H9 (cell line): ENCODE measurements around the gene FHIT. TPM values are rescaled to one million over a fixed set of nuclear protein-coding genes. Genes with fewer than 3 reads are reported as not detected.

ENCODE experiments used
- DNase-seq: peaks from one replicate; pipeline ENCODE4 v3.0.0-alpha.2; 2017
- H2AFZ ChIP-seq: one replicate; pipeline ENCODE4 v1.6.1; 2013; ENCODE audit warnings: mild to moderate bottlenecking, low read length, control low read depth, moderate library complexity
- H2AK5ac ChIP-seq: 2 replicates; pipeline ENCODE4 v1.6.1; 2013; ENCODE audit warnings: low read length, control low read depth, mixed read lengths; ENCODE audit not compliant: insufficient read length
- H2BK120ac ChIP-seq: one replicate; pipeline ENCODE4 v1.6.1; 2013; ENCODE audit warnings: low read depth, mild to moderate bottlenecking, low read length, control low read depth, inconsistent platforms; ENCODE audit not compliant: poor library complexity, severe bottlenecking
- H2BK12ac ChIP-seq: 2 replicates; pipeline ENCODE4 v1.6.1; 2013; ENCODE audit warnings: low read length, control low read depth, mixed read lengths, low read depth; ENCODE audit not compliant: insufficient read length
- H2BK15ac ChIP-seq: 2 replicates; pipeline ENCODE4 v1.6.1; 2013; ENCODE audit warnings: low read depth, low read length, control low read depth
- H2BK20ac ChIP-seq: one replicate; pipeline ENCODE4 v1.6.1; 2013; ENCODE audit warnings: low read depth, mild to moderate bottlenecking, low read length, control low read depth, inconsistent platforms; ENCODE audit not compliant: poor library complexity, severe bottlenecking
- H2BK5ac ChIP-seq: 2 replicates; pipeline ENCODE4 v1.6.1; 2013; ENCODE audit warnings: low read length, control low read depth, mixed read lengths; ENCODE audit not compliant: insufficient read length
- H3K14ac ChIP-seq: 2 replicates; pipeline ENCODE4 v1.6.1; 2013; ENCODE audit warnings: low read length, control low read depth; ENCODE audit not compliant: insufficient read depth
- H3K18ac ChIP-seq: 2 replicates; pipeline ENCODE4 v1.6.1; 2013; ENCODE audit warnings: low read depth, mild to moderate bottlenecking, mixed read lengths, low read length, control low read depth; ENCODE audit not compliant: insufficient read length
- H3K23ac ChIP-seq: 2 replicates; pipeline ENCODE4 v1.6.1; 2013; ENCODE audit warnings: low read length, control low read depth, mixed read lengths, low read depth; ENCODE audit not compliant: insufficient read length
- H3K23me2 ChIP-seq: 2 replicates; pipeline ENCODE4 v1.6.1; 2013; ENCODE audit warnings: low read depth, mild to moderate bottlenecking, mixed read lengths, low read length, control low read depth; ENCODE audit not compliant: insufficient read length, poor library complexity, severe bottlenecking
- H3K27ac ChIP-seq: 2 replicates; pipeline ENCODE4 v1.5.1; 2013; ENCODE audit warnings: low read length, control low read depth, mixed read lengths, low read depth; ENCODE audit not compliant: insufficient read length
- H3K27me3 ChIP-seq: 2 replicates; pipeline ENCODE4 v1.6.1; 2013; ENCODE audit warnings: low read length, control low read depth, inconsistent platforms; ENCODE audit not compliant: insufficient read depth
- H3K4ac ChIP-seq: 2 replicates; pipeline ENCODE4 v1.6.1; 2013; ENCODE audit warnings: low read depth, mild to moderate bottlenecking, control low read depth, inconsistent platforms, low read length, moderate library complexity
- H3K4me1 ChIP-seq: 2 replicates; pipeline ENCODE4 v1.6.1; 2013; ENCODE audit warnings: low read length, control low read depth, inconsistent platforms; ENCODE audit not compliant: insufficient read depth
- H3K4me2 ChIP-seq: 2 replicates; pipeline ENCODE4 v1.6.1; 2013; ENCODE audit warnings: low read length, control low read depth, mixed read lengths; ENCODE audit not compliant: insufficient read length, insufficient read depth
- H3K56ac ChIP-seq: 2 replicates; pipeline ENCODE4 v1.6.1; 2013; ENCODE audit warnings: low read depth, mild to moderate bottlenecking, mixed read lengths, low read length, control low read depth; ENCODE audit not compliant: insufficient read length
- H3K79me1 ChIP-seq: 2 replicates; pipeline ENCODE4 v1.6.1; 2013; ENCODE audit warnings: low read depth, mild to moderate bottlenecking, moderate library complexity, low read length, control low read depth, inconsistent platforms; ENCODE audit not compliant: insufficient read depth, poor library complexity, severe bottlenecking
- H3K79me2 ChIP-seq: 2 replicates; pipeline ENCODE4 v1.6.1; 2013; ENCODE audit warnings: low read length, control low read depth, inconsistent platforms; ENCODE audit not compliant: insufficient read depth
- H3K9ac ChIP-seq: 2 replicates; pipeline ENCODE4 v1.6.1; 2013; ENCODE audit warnings: low read length, control low read depth, mixed read lengths; ENCODE audit not compliant: insufficient read length; ENCODE audit errors: extremely low read depth
- H3K9me3 ChIP-seq: one replicate; pipeline ENCODE4 v1.6.1; 2013; ENCODE audit warnings: low read depth, low read length, inconsistent platforms; ENCODE audit not compliant: control insufficient read depth
- H3T11ph ChIP-seq: one replicate; pipeline ENCODE4 v1.6.1; 2013; ENCODE audit warnings: mild to moderate bottlenecking, low read length, control low read depth, inconsistent platforms
- H4K20me1 ChIP-seq: one replicate; pipeline ENCODE4 v1.6.1; 2013; ENCODE audit not compliant: control insufficient read depth, insufficient read length, insufficient read depth
- H4K5ac ChIP-seq: 2 replicates; pipeline ENCODE4 v1.6.1; 2013; ENCODE audit warnings: low read depth, mild to moderate bottlenecking, mixed read lengths, low read length, control low read depth; ENCODE audit not compliant: insufficient read length
- H4K8ac ChIP-seq: replicated peaks from 2 replicates; pipeline ENCODE4 v1.6.1; 2013; ENCODE audit warnings: low read length, control low read depth, mixed read lengths, low read depth; ENCODE audit not compliant: insufficient read length
- H4K91ac ChIP-seq: 2 replicates; pipeline ENCODE4 v1.6.1; 2013; ENCODE audit warnings: low read depth, mild to moderate bottlenecking, moderate library complexity, mixed read lengths, low read length, control low read depth; ENCODE audit not compliant: insufficient read length
- H3K27ac Mint-ChIP-seq, 3 experiments: 2 replicates in 2 of 3; 3 replicates in 1 of 3; pipeline ENCODE4 v1.8.0; 2020 to 2021; ENCODE audit warnings: mixed read lengths in 3 of 3, mild to moderate bottlenecking in 1 of 3, moderate library complexity in 1 of 3
- H3K27me3 Mint-ChIP-seq: 2 replicates; pipeline ENCODE4 v1.8.0; 2021; ENCODE audit warnings: low read depth, mild to moderate bottlenecking, moderate library complexity, mixed read lengths
- H3K36me3 Mint-ChIP-seq, 3 experiments: 2 replicates in 2 of 3; 3 replicates in 1 of 3; pipeline ENCODE4 v1.8.0; 2020 to 2021; ENCODE audit warnings: low read depth in 3 of 3, mixed read lengths in 3 of 3; ENCODE audit not compliant: insufficient read depth in 1 of 3
- H3K4me1 Mint-ChIP-seq, 2 experiments: 2 replicates each; pipeline ENCODE4 v1.8.0; 2020; ENCODE audit warnings: mixed read lengths in 2 of 2
- H3K4me3 Mint-ChIP-seq, 2 experiments: 2 replicates in 1 of 2; 3 replicates in 1 of 2; pipeline ENCODE4 v1.8.0; 2020 to 2021; ENCODE audit warnings: mild to moderate bottlenecking in 2 of 2, mixed read lengths in 2 of 2, moderate library complexity in 1 of 2
- H3K9me3 Mint-ChIP-seq, 2 experiments: 2 replicates in 1 of 2; 3 replicates in 1 of 2; pipeline ENCODE4 v1.8.0; 2020; ENCODE audit warnings: mild to moderate bottlenecking in 2 of 2, mixed read lengths in 2 of 2, moderate library complexity in 1 of 2
- total RNA-seq: library from RNA; stranded (reverse); gene quantifications from 2 replicates; pipeline ENCODE4 v1.2.1, GENCODE V29; 2021
- TF ChIP-seq, protein P1 (sequence below): fragments of 200-600 bp; sonication (generic); conservative IDR thresholded peaks from 3 replicates; pipeline ENCODE4 v1.8.0; 2021; ENCODE audit warnings: antibody characterized with exemption, mild to moderate bottlenecking

The FHIT gene
- total RNA-seq, 1 experiment from 2014 or later: 3.0 TPM

GRCh38 chr3:61236556-61236955, 14.7 kb downstream of the FHIT start:
- H2AFZ ChIP-seq: no peak overlapping the region
- Mint-ChIP-seq H3K9me3 (no peaks in the 10 kb centered on the region), H3K4me1 (peaks cover 29 to 30% of the 10 kb centered on the region in 2 experiments), H3K27me3 (no peaks in the 10 kb centered on the region), H3K27ac (no peak overlapping the region; a peak in 2 of 7 replicates), H3K4me3 (no peak overlapping the region), H3K36me3 (no peaks in the 10 kb centered on the region)
- no peak overlapping the region for H2BK5ac ChIP-seq
- no peak for DNase-seq
- H2BK12ac ChIP-seq: no peak overlapping the region
- no peak overlapping the region for H3K4me2 ChIP-seq
- H4K91ac ChIP-seq: no peak overlapping the region
- no peak overlapping the region for H2BK15ac ChIP-seq
- no peak overlapping the region for H3K9ac ChIP-seq
- no peak overlapping the region for H3K14ac ChIP-seq
- TF ChIP-seq, protein P1, sequence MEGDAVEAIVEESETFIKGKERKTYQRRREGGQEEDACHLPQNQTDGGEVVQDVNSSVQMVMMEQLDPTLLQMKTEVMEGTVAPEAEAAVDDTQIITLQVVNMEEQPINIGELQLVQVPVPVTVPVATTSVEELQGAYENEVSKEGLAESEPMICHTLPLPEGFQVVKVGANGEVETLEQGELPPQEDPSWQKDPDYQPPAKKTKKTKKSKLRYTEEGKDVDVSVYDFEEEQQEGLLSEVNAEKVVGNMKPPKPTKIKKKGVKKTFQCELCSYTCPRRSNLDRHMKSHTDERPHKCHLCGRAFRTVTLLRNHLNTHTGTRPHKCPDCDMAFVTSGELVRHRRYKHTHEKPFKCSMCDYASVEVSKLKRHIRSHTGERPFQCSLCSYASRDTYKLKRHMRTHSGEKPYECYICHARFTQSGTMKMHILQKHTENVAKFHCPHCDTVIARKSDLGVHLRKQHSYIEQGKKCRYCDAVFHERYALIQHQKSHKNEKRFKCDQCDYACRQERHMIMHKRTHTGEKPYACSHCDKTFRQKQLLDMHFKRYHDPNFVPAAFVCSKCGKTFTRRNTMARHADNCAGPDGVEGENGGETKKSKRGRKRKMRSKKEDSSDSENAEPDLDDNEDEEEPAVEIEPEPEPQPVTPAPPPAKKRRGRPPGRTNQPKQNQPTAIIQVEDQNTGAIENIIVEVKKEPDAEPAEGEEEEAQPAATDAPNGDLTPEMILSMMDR: no peak
- H3K79me2 ChIP-seq: no peaks in the 10 kb centered on the region
- no peak overlapping the region for H3K23ac ChIP-seq
- no peaks in the 10 kb centered on the region for H3K23me2 ChIP-seq
- no peak overlapping the region for H3K4ac ChIP-seq
- no peak overlapping the region for H2AK5ac ChIP-seq
- H3K18ac ChIP-seq: no peak overlapping the region
- H3K4me1 ChIP-seq: peaks cover 8% of the 10 kb centered on the region; the same call in 1 of the 2 replicates
- H3K79me1 ChIP-seq: no peaks in the 10 kb centered on the region
- no peak overlapping the region for H4K8ac ChIP-seq
- no peak overlapping the region for H3K56ac ChIP-seq
- H3K27ac ChIP-seq: no peak overlapping the region
- H4K20me1 ChIP-seq: no peaks in the 10 kb centered on the region
- H3K27me3 ChIP-seq: no peaks in the 10 kb centered on the region
- no peak overlapping the region for H2BK120ac ChIP-seq
- H3K9me3 ChIP-seq: no peaks in the 10 kb centered on the region
- H4K5ac ChIP-seq: no peak overlapping the region
- H2BK20ac ChIP-seq: no peak overlapping the region
- H3T11ph ChIP-seq: no peak overlapping the region
